Diencephalon (tissue), 1 donor: ENCODE data around the gene PCBP4. TPM values are rescaled to one million over a fixed set of nuclear protein-coding genes. Genes with fewer than 3 reads are reported as not detected.

Experiments used
- small RNA-seq: library from RNA; depleted of rRNA; stranded (forward); fragments of <200 nt; gene quantifications from one replicate; pipeline ENCODE3, GENCODE V24; 2014
- total RNA-seq: library from RNA; depleted of rRNA; stranded (reverse); fragments of >200 nt; gene quantifications from one replicate; pipeline ENCODE4 v1.2.3, GENCODE V29; 2014

Gene PCBP4
- 38.8 TPM for total RNA-seq

GRCh38 chr3:51967384-51968169, at the start of gene PCBP4:
PCBP4 (minus strand) TSS chr3:51967454; CDS start chr3:51961240, 6,214 bp downstream.

GRCh38 chr3:51995346-51996163, 28.3 kb upstream of the PCBP4 start, which contains the start of gene RPL29:
RPL29 (minus strand) TSS chr3:51995895; CDS start chr3:51995461, 434 bp downstream.

GRCh38 chr3:51982838-51983577, 15.8 kb upstream of the PCBP4 start, which contains the start of gene ACY1:
ACY1 (plus strand) TSS chr3:51983535; CDS start chr3:51984065, 530 bp downstream.

GRCh38 chr3:51974963-51975851, 8.0 kb upstream of the PCBP4 start, which contains the start of gene ABHD14A:
ABHD14A (plus strand) TSS chr3:51975064; CDS start chr3:51975136, 72 bp downstream.

GRCh38 chr3:51955175-51955892, 11.9 kb downstream of the PCBP4 start, which contains the start of gene GPR62:
GPR62 (plus strand) TSS chr3:51955381; CDS start chr3:51955653, 272 bp downstream.

GRCh38 chr3:51941798-51942602, 25.3 kb downstream of the PCBP4 start, which contains the start of the genes PARP3 and RRP9:
PARP3 (plus strand) TSS chr3:51942363; CDS start chr3:51943356, 993 bp downstream.
RRP9 (minus strand) TSS chr3:51941904; CDS start chr3:51941867, 37 bp downstream.

Small RNAs within 50 kb of the gene (small RNA-seq; reads per million reads assigned to genes)
- not detected for gene AC115284.1

Other genes with a start within 250 kb of the PCBP4 start
- not detected for gene IQCF6, start 188.2 kb downstream of the PCBP4 start, total RNA-seq
- not detected for gene IQCF2, start 105.8 kb downstream of the PCBP4 start, total RNA-seq
- gene IQCF5, start 91.9 kb downstream of the PCBP4 start, total RNA-seq = not detected
- not detected for gene IQCF1, start 64.1 kb downstream of the PCBP4 start, total RNA-seq
- 12.9 TPM for gene RRP9, start 25.6 kb downstream of the PCBP4 start, total RNA-seq
- 4.8 TPM for gene PARP3, start 25.1 kb downstream of the PCBP4 start, total RNA-seq
- gene GPR62, start 12.1 kb downstream of the PCBP4 start, total RNA-seq = 0.46 TPM
- 3.9 TPM for gene ABHD14B, start 6.6 kb upstream of the PCBP4 start, total RNA-seq
- gene ABHD14A, start 7.6 kb upstream of the PCBP4 start, total RNA-seq = 33.0 TPM
- 4.2 TPM for gene ACY1, start 16.1 kb upstream of the PCBP4 start, total RNA-seq
- 715 TPM for gene RPL29, start 28.4 kb upstream of the PCBP4 start, total RNA-seq
- gene DUSP7, start 89.1 kb upstream of the PCBP4 start, total RNA-seq = 9.5 TPM
- 5.1 TPM for gene POC1A, start 187.0 kb upstream of the PCBP4 start, total RNA-seq
- 50.7 TPM for gene ALAS1, start 230.7 kb upstream of the PCBP4 start, total RNA-seq